Measurements from ENCODE around the gene REX1BD. TPM values are rescaled to one million over a fixed set of nuclear protein-coding genes. Genes with fewer than 3 reads are reported as not detected.
A peak's percentile ranks its signal among the peaks of the same experiment; 100 is the strongest.

The REX1BD gene
- total RNA-seq, 1 experiment from 2014 or later = 72.3 TPM

- Histone ChIP-seq H2BK20ac (ENCODE audit: low read depth, low read length, poor library complexity, severe bottlenecking) (no peak within 1 kb of the TSS), H3T11ph (ENCODE audit: low read length) (no peak within 1 kb of the TSS), H2BK12ac (ENCODE audit: insufficient read length, low read depth, low read length) (no peak within 1 kb of the TSS), H3K18ac (ENCODE audit: insufficient read length, low read depth, low read length) (peak within 1 kb of the TSS; percentile 29), H4K8ac (replicated peaks; ENCODE audit: insufficient read length, low read depth, low read length) (no peak within 1 kb of the TSS), H3K23ac (ENCODE audit: insufficient read length, low read depth, low read length) (no peak within 1 kb of the TSS), H3K9me3 (ENCODE audit: control insufficient read depth, low read depth, low read length) (no peaks in the 10 kb centered on the region), H3K27ac (ENCODE audit: insufficient read length, low read depth, low read length) (no peak within 1 kb of the TSS), H3K4me2 (ENCODE audit: insufficient read depth, insufficient read length, low read length) (peak within 1 kb of the TSS; percentile 87), H2BK5ac (ENCODE audit: insufficient read length, low read length) (no peak within 1 kb of the TSS), H3K14ac (ENCODE audit: insufficient read depth, low read length) (peak within 1 kb of the TSS; percentile 53), H2BK15ac (ENCODE audit: low read depth, low read length) (no peak within 1 kb of the TSS), H2AFZ (ENCODE audit: low read length) (no peak within 1 kb of the TSS), H3K79me1 (ENCODE audit: insufficient read depth, low read depth, low read length, poor library complexity, severe bottlenecking) (peaks cover 3% of the 10 kb centered on the region), H3K23me2 (ENCODE audit: insufficient read length, low read depth, low read length, poor library complexity, severe bottlenecking) (peaks cover 8% of the 10 kb centered on the region), H3K9ac (ENCODE audit: extremely low read depth, insufficient read length, low read length) (peak within 1 kb of the TSS; percentile 78), H3K79me2 (ENCODE audit: insufficient read depth, low read length) (no peaks in the 10 kb centered on the region), H2AK5ac (ENCODE audit: insufficient read length, low read length) (no peak within 1 kb of the TSS), H4K91ac (ENCODE audit: insufficient read length, low read depth, low read length) (no peak within 1 kb of the TSS), H3K4me1 (ENCODE audit: insufficient read depth, low read length) (0 out of 2 replicates have a peak, but pooled peaks cover 2% of the 10 kb centered on the region), H3K56ac (ENCODE audit: insufficient read length, low read depth, low read length) (no peak within 1 kb of the TSS), H2BK120ac (ENCODE audit: low read depth, low read length, poor library complexity, severe bottlenecking) (no peak within 1 kb of the TSS), H3K4ac (ENCODE audit: low read depth, low read length) (no peak within 1 kb of the TSS), H4K20me1 (ENCODE audit: control insufficient read depth, insufficient read depth, insufficient read length) (no peaks in the 10 kb centered on the region), H3K27me3 (ENCODE audit: insufficient read depth, low read length) (no peaks in the 10 kb centered on the region), H4K5ac (ENCODE audit: insufficient read length, low read depth, low read length) (no peak within 1 kb of the TSS)
- peaks cover 13 to 36% (median 33%) of the 10 kb centered on the region in 3 experiments; a peak in 6 of 7 replicates for H3K36me3 Mint-ChIP-seq (ENCODE audit: insufficient read depth in 1 of 3, low read depth in 3 of 3)
- no CpG with 5 or more reads among the region's 86 CpGs for WGBS (ENCODE audit: extremely low coverage, insufficient read length, low lambda C conversion rate)
- H3K27ac Mint-ChIP-seq = peak within 1 kb of the TSS; percentile 92 to 96 (median 93); a peak in 6 of 7 replicates
- peak within 1 kb of the TSS; percentile 80 to 88 for H3K4me3 Mint-ChIP-seq
- TF ChIP-seq, protein P1, sequence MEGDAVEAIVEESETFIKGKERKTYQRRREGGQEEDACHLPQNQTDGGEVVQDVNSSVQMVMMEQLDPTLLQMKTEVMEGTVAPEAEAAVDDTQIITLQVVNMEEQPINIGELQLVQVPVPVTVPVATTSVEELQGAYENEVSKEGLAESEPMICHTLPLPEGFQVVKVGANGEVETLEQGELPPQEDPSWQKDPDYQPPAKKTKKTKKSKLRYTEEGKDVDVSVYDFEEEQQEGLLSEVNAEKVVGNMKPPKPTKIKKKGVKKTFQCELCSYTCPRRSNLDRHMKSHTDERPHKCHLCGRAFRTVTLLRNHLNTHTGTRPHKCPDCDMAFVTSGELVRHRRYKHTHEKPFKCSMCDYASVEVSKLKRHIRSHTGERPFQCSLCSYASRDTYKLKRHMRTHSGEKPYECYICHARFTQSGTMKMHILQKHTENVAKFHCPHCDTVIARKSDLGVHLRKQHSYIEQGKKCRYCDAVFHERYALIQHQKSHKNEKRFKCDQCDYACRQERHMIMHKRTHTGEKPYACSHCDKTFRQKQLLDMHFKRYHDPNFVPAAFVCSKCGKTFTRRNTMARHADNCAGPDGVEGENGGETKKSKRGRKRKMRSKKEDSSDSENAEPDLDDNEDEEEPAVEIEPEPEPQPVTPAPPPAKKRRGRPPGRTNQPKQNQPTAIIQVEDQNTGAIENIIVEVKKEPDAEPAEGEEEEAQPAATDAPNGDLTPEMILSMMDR (conservative IDR thresholded peaks at IDR 0.05) = no peak
- peaks cover 12% of the 10 kb centered on the region in 2 experiments for H3K4me1 Mint-ChIP-seq
- 0 out of 2 replicates have a peak, but pooled peaks cover 1% of the 10 kb centered on the region for H3K27me3 Mint-ChIP-seq (ENCODE audit: low read depth)
- H3K9me3 Mint-ChIP-seq = no peaks in the 10 kb centered on the region
- DNase-seq = peak; percentile 93
These were observed 45.4 kb upstream of the REX1BD start, which contains the start of gene FKBP8 for GRCh38 chr19:18542941-18543813. TSS of gene FKBP8 (minus strand) at chr19:18543573. CDS start at chr19:18541970, 1,603 bp downstream.

All from H9 (cell line).